ENCODE measurements around the gene FAM171A2.
"Not testable (repeated sequence)": the region's sequence is repeated elsewhere in the genome, so short reads cannot be mapped to it uniquely, and the experiment has no call there.

FAM171A2 gene

DNA sequence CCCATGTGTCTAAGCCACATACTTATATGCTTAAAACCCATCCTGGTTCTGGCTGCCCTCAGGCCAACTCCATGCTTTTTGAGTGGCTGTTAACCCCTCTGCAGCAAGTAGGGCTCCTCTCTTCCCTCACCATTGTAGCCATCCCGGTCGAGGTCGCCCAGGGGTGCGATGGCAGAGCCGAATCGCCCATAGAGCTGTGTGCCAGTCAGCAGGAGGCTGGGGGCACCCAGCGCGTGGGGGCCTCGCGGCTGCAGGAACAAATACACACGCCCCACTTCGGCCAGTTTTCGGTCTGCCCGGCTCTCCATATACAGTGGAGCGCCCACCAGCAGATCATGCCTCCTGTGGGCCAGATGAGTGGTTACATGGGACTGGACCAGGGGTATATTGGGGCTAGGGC is 19.7 kb upstream of the FAM171A2 start:
- DNase-seq (ENCODE audit: low read depth) = no peak

DNA sequence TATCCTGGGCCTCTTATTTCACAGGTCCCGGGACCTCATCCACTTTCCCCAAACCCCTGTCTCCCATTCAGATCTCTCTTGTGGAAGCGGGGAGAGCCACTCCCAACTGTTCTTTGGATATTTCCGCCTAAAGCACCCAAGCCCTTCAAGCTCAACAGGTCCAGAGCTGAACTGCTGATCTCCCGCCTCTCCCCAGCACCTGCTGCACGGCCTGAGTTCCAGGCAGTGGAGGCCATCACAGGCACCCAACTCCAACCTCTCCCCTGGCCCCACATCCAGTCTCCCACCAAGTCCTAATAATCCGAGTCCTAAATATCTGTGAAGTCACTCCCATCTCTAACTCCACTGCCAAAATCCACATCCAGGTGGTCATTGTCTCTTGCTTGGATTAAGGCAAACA is 19.3 kb upstream of the FAM171A2 start:
- DNase-seq (ENCODE audit: low read depth) = no peak

DNA sequence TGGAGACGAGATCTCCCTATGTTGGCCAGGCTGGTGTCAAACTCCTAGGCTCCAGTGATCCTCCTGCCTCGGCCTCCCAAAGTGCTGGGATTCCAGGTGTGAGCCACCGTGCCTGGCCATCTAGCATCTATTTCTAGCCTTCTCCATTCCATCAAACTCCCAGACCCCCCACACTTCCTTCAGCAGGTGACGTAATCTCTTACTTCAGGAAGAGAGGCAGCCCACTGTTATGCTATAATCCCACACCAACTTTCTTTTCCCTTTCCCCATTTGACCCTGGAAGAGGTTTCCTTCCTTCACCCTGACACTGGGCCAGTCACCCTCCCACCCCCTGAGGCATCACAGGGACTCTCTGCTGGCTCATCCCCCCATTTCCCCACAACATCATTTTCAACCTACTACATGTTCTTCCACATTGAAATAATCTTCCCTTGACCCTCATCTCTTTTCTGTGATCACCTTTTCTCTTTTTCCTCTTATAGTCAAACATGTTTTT is 18.2 kb upstream of the FAM171A2 start:
- DNase-seq (ENCODE audit: low read depth) = no peak

DNA sequence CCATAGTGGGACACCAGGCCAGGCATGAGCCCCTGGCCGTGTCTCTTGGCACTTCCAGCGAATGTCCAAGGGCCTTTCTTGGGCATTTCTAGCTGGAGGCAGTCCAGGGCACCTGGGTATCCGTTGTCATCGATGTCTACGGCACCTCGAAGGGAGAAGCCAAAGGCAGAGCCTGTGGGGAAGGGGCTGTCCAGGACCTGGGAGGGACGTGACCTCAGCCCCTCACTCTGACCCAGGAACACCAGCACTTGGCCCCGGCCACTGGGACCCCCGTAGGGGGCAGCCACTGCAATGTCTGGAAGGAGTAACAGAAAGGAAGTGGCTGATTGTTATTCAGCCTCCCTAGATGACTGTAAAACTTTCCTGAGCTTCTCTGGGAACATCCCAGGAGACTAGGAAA is 17.1 kb upstream of the FAM171A2 start:
- no peak for DNase-seq (ENCODE audit: low read depth)

DNA sequence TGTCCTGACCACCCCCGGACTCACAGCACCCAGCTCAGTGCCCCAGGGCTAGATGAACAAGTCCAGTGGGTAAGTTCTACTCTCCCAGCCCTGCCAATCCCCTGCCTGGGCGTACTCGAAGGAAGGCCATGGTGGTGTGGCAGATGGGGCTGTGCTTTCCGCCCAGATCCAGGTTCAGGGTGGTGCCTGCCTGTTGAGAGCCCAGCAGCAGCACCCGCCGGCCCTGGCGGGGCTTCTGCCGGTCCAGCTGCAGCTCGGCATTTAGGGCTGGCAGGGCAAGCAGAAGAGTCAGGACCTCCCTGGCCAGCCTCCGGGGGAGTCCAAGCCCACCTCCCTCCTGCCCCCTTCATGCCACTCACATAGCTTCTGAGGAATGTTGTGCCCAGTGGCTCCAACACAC is 16.2 kb upstream of the FAM171A2 start:
- no peak for DNase-seq (ENCODE audit: low read depth)

DNA sequence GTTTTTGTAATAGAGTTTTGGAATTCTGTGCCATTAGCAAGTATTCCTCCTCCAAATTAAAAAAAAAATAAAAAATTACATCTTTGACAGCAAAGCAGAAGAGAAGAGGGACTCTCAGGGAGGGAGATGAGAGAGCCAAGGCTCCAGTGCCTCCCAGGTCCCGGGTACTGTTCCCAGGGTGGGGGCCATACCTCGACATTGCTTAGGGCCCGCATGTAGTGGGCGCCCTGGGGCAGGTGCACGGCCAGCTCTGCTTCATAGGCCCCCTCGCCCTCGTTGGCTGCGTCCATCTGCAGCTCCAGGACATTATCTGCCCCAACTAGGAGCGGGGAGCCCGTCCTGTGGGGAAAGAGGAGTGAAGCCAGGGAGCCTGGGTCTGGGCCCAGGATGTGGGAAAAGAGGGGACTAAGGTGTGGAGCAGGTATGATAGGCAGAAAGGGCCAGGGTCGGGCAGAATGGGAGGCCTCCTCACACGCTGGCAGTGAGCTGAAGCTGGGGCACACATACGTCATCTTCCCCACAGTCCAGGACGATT is 14.6 kb upstream of the FAM171A2 start:
- no peak for DNase-seq (ENCODE audit: low read depth)

DNA sequence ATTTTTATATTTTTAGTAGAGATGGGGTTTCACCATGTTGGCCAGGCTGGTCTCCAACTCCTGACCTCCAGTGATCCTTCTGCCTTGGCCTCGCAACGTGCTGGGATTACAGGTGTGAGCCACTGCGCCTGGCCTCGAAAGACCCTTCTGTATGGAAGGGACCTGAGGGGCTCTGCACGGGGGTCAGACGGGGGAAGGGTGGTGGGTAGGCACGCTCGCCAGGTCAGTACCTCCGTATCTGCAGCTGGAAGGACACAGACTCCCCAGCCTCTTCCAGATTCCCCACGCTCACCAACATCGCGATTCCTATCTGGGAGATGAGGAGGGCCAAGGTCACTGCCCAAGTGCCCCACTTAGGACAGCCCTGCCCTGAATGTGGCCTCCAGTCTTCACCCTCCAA is 13.1 kb upstream of the FAM171A2 start:
- DNase-seq (ENCODE audit: low read depth) = no peak

DNA sequence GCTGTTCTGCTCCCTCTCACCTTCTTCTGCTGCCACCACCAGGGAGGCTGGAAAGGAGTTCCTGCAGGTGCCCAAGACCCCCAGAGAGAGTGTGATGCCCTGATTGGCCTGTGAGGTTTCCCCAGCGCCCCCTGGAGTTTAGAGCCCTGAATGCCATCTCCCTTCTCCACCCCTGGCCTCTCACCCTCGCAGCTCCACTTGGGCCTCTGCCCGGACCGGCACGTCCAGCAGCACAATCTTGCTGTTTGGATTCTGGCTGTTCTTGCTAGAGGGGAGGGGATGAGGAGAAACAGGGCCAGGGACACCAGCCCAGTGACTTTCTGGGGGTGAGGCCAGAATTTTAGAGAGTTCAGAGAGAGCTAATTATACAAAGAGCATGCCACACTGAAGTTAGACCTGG is 12.5 kb upstream of the FAM171A2 start:
- DNase-seq (ENCODE audit: low read depth) = no peak

DNA sequence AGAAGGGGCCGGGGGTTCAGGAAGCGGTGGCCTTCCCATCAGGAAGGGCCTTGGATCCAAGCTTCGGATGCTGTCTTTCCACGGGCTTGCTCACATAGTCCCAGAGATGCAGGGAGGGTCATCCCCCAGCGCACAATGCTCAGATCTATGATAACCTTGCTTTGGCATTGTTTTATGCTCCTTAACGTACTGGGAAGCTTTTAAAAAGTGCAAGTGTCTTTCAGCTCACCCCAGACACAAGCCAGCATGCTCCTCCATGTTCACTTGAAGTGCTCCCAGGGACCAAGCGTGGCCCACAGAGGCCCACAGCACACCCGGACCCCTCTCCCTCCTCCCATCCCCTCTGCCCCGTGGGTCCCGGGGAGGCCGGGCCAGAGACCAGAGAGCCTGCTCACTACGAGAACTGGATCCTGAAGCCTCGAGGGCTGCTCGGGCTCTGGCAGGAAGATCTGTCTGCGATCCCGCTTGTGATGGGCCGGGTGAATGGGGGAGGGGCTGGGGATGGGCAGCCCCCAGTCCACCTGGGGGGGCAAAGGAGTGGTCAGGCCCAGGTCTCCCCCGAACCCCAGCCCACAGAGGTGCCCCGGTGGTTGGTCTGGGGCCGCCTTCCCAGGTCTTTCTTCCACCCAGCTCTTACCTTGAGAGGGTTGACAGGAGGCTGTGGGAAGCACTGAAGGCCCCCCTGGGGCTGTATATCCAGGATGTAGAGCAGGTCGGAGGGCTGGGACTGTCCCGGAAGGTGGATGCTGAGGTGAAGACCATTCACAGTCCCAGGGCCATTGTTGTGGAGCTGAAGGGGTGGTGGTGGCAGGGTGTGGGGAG is 11.8 kb upstream of the FAM171A2 start:
- DNase-seq (ENCODE audit: low read depth) = no peak

DNA sequence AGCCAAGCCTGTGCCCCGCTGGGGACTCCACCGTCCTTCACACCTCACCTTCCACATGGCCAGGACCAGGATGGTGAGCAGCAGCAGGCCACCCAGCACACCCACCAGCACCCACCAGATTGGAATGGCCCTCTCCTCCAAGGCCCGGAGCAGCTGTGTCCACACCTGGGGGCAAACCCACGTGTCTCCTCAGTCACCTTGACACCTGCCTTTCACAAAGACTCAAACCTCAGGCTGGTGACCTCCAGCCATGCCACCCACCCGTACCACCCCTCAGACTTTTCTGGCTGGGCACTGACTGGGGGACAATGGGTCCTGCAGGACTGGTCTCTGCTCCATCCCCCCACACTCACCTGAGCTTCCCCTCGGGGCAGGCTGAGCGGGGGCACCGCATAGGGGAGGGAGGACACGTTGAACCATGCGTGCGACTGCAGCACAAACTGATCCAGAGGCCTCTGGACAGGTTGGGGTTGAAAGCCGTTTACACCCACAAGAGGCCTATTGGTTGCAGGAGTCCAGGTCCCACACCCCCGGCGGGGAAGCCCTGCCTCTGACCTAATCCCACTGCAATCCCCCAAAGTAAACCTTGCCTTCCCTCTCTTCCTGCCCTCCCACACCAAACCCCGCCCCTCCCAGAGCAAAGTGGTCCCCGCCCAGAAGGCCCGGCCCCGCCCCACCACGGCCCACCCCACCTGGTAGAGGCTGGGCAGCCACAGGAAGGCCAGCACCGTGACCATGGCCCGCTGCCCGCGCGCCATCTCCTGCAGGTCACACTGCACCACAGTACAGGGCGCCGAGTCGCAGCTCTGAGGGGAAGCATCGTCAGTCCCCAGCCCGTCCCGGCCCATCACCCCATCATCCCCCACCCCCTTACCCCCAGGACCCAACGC is 10.9 kb upstream of the FAM171A2 start:
- no peak for DNase-seq (ENCODE audit: low read depth)

DNA sequence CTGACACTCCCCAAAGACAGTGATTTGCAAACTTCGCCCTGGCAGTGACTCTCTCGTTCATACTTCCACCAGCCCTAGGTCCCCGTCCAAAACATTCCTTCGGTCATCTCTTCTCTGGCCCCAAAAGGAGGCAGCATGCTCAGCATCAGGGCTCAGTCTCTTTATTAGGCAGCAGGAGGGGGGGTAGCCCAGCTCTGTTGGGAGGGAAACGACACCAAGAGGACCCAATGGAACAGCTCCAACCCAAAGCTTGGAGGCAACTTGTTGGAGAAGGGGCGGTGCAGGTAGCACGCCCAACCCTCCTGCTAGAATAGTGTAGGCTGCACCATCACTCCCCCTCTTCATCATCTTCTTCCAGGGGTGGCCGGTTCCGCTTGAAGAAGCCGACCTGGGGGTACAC is 8.4 kb upstream of the FAM171A2 start:
- no peak for DNase-seq (ENCODE audit: low read depth)

DNA sequence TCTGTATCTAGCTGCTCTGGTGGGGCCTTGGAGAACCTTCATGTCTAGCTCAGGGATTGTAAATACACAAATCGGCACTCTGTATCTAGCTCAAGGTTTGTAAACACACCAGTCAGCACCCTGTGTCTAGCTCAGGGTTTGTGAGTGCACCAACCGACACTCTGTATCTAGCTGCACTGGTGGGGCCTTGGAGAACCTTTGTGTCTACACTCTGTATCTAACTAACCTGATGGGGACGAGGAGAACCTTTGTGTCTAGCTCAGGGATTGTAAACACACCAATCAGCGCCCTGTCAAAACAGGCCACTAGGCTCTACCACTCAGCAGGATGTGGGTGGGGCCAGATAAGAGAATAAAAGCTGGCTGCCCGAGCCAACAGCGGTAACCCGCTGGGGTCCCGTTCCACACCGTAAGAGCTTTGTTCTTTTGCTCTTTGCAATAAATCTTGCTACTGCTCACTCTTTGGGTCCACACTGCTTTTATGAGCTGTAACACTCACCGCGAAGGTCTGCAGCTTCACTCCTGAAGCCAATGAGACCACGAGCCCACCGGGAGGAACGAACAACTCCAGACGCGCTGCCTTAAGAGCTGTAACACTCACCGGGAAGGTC is 5.9 kb upstream of the FAM171A2 start:
- not testable (repeated sequence) for DNase-seq (ENCODE audit: low read depth)

DNA sequence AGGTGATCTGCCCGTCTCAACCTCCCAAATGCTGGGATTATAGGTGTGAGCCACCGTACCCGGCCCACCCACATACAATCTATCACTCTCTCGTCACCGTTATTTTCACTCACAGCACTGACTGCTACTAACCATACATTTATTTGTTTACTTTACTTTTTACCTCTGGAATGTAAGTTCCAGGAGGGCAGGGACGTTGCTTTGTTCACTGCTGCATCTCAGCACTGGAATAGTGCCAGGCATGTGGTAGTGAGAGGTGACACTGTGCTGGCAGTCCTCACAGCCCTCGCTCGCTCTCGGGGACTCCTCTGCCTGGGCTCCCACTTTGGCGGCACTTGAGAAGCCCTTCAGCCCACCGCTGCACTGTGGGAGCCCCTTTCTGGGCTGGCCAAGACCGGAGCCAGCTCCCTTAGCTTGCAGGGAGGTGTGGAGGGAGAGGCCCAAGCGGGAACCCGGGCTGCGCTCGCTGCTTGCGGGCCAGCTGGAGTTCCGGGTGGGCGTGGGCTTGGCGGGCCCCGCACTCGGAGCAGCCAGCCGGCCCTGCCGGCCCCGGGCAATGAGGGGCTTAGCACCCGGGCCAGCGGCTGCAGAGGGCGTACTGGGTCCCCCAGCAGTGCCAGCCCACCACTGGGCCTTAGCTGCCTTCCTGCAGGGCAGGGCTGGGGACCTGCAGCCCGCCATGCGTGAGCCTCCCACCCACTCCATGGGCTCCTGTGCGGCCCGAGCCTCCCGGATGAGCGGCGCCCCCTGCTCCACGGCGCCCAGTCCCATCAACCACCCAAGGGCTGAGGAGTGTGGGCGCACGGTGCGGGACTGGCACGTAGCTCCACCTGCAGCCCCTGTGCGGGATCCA is 5.0 kb upstream of the FAM171A2 start:
- DNase-seq (ENCODE audit: low read depth) = not testable (repeated sequence)

DNA sequence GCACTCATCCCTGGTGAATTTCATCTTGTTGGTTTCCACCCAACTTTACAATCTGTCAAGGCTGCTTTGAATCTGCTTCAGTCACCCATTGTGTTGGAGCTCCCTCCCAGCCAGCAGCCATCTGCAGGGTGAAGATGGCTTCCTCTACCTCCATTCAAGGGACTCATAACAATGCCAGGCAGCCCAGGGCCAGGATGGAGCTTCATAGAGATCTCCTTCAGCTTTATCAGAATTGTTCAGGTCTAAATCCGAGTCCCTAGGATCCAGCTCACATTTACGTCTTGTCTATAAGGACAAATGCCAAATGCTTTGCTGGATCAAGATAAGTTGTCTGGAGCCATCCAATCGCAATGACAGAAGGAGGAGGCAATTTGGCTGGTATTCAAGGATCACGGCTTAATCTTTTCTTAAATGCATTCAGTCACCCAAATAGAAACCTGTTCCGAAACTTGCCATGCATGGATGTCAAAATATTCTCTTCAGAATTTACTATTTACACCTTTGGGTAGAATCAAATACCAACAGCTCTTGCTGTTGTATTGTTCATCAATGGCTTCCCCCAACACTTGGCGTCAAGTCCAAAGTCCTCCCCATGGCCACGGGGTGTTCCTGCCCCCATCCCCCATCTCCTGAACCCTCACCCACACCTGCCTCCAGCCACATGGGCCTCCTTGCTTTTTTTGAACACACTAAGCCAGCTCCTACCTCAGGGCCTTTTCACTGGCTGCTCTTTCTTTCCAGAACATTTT is 3.8 kb upstream of the FAM171A2 start:
- DNase-seq (ENCODE audit: low read depth) = no peak

DNA sequence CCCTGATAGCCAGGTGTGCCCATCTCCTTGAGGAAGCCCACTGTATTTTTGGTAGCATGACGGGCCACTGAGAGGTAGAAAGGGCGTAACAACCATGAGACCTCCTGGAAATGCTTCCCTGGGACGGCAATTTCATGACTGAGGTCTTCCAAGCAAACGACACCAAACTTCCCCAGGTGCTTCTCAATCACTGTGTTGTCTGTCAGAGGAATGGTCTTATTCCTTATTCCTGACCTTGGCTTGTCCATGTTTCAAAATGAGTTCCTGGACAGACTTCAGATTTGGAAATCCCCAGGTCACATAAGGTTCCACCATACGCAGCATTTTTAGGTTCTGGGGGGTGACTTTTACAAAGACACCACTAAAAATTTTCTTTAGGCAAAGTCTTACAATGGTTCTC is 1.4 kb upstream of the FAM171A2 start:
- DNase-seq (ENCODE audit: low read depth) = not testable (repeated sequence)

DNA sequence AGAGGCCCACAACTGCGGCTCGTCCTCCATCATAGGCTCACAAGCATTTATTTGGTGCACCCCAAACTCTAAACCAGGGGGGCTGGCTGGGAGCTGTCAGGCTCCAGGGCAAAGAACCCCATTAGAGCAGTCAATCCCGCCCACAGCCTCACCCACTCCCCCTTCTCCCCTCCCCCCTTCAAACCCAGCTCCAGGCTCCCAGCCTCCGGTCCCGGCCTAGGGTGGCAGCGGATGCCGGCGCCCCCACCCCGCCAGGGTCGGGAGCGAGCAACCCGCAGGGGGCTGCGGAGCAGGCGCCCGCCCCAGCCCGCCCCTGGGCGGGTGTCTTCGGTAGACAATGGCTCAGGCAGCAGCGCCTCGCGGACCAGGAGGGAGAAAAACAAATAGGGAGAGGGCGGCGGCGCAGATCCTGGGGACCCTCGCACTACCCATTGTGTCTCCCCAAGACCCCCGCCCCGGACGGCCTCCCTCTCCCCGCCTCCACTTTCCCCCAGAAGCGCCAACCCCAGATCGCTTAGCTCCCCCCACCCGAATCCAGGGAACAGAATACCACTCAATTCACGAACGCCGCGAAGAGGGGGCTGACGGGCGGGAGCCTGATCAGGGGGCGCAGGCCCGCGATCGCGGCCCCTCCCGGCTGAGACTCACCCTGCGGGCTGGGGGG is 572 bp downstream of the FAM171A2 start:
- no peak for DNase-seq (ENCODE audit: low read depth)

DNA sequence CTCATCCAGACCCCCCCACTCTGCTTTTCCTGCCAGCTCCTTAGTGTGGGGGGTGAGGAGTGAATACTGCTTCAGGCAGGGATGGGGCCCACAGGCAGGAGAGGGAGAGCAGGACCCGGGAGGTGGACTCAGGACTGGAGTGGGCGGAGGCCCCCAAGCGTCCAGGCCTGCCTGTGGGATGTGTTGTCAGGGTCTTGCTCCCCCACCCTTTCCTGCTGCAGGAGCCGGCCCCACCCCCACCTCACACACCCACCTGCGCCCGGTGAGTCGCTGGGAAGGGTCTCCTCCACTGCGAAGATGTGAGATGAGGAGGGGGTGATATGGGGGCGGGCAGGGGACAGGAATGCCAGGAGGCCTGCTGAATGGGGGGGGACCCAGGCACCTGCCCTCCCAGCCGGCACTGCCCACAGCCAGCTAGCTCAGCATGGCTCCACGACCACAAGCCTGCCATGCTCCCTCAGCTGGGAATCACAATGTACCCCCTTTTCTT is 1.1 kb downstream of the FAM171A2 start:
- DNase-seq (ENCODE audit: low read depth) = no peak

DNA sequence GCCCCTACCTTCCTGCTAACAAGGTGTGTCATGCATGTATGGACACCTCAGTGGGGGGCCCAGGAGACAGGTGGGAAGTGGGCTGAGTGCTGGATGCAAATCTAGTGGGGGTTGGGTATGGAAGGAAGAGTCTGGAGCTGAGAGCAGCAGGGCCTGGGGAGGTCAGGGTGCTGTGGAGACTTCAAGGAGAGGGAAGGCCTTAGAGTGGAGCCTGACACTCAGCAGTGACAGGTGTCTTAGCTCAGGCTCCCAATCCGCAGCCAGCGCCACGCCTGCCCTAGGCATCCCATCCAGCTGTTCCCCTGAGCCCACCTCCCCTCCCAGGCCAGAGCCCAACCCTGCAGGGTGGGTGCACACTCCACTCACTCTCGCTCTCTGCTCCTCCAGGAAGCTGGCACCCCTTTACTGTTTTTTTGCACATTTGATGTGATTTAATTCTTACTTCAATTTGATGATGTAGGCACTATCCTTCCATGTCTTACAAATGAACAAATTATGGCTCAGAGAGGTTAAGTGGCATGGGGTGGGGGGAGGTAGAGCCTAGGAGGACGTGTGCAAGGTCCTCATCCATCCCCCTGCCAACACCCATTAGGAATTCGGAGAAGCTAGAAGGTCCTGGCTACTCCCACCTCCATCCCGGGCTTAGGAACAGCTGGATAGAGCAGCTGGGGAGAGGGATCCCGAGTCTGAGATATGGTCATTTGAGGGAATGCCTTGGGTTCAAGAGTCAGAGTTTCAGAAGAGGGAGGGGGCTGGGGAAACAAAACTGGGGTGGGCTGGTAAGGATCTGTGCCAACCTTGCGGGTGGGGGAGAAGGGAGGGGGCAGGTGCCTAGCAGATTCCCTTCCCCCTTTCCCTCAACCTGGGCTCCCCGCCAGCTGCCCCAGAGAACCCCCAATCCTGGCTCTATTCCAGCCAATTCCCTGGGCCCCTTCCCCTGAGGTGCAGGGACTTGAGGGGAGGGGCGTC is 2.1 kb downstream of the FAM171A2 start:
- no peak for DNase-seq (ENCODE audit: low read depth)

DNA sequence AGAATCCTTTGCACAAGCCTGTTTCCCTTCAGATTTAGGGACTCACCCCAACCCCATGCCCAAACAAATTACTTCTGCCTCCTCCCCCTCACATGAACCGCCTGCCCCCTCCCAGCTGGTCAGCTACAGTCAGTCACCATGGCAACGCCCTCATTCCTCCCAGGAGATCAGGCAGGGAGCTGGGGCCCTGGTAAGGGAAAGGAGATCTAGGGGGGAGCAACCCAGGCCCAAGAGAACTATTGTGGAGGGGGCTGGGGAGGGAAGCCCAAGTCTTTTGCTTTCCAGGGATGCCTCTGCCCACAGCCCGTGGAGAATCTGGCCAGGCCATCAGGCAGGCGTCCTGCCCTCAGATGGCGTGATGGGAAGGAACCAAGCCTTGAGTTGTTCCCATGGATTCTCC is 2.8 kb downstream of the FAM171A2 start:
- DNase-seq (ENCODE audit: low read depth) = no peak

Measured in activated T-cell treated with anti-CD3 and anti-CD28 coated beads for 24 hours (primary cell).